NCI-H345 treated with DMSO at 0.1 percent for 48 hours (cell line): ENCODE measurements around the gene SKA3.
"Not testable (repeated sequence)": the region's sequence is repeated elsewhere in the genome, so short reads cannot be mapped to it uniquely, and the experiment has no call there.

ENCODE experiments used
- DNase-seq: peaks from one replicate; lab custom pipeline; 2025; ENCODE audit not compliant: unreplicated experiment; lab: John Stamatoyannopoulos, UW

Gene SKA3

GRCh38 chr13:21171420-21171819 is 4.9 kb downstream of the SKA3 start:
- DNase-seq = no peak

- not testable (repeated sequence) for DNase-seq
These were observed 10.7 kb downstream of the SKA3 start for GRCh38 chr13:21165606-21166005.

GRCh38 chr13:21164631-21165030 is 11.7 kb downstream of the SKA3 start:
- DNase-seq = no peak

- DNase-seq = no peak
These were observed 24.0 kb downstream of the SKA3 start for GRCh38 chr13:21152251-21152899.

DNA sequence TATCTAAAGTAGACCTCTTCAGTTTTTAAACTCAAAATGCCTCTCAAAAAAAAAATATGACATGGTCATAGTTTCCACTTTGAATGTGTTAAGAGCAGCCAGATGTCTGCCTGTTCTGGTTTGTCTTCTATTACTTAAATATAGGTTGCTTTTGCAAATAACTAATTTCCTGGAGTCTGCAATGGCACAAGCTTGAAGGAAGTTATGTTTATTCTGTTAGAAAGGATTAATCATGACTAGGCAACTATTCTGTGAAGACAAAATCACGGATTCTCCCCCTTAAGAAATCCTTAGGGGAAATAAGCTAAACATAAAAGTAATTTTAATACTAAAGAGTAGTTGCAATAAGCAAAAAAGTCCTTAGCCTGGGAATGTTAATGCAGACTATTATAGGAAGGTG is 26.3 kb downstream of the SKA3 start:
- DNase-seq = no peak

DNA sequence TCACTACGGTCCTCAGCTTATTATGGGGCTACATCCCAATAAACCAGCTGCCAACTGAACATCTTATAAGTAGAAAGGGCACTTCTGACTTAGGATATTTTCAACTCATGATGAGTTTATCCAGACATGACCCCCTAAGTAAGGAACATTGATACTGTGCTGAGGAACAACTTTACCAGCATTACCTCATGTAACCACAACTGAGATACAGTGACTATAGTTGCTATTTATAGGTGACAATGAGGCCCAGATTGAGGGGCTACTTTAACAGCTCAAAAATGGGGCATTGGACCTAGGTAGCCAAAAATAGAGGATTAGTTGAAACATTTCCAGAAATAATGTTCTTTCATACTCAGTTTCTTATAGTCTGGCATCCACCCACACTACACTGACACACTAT is 26.8 kb downstream of the SKA3 start:
- DNase-seq = no peak

- DNase-seq = no peak
These were observed 27.6 kb downstream of the SKA3 start for GRCh38 chr13:21148557-21149258.

- no peak for DNase-seq
These were observed 28.5 kb downstream of the SKA3 start for GRCh38 chr13:21147827-21148226.

DNA sequence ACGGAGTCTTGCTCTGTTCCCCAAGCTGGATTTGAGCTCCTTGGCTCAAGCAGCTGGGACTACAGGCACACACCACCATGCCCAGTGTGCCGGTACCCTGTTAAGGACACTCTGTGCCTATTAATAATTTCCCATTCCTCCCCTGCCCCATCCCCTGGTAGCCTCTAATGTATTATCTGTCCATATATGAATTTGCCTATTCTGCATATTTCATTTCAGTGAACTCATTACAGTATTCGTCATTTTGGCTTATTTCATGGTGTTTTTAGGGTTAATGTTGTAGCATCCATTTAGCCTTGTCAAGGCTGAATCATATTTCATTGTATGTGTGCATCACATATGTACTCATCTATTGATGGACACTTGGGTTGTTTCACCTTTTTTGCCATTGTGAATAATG is 33.6 kb downstream of the SKA3 start:
- DNase-seq = no peak

GRCh38 chr13:21139374-21139773 is 37.0 kb downstream of the SKA3 start:
- no peak for DNase-seq

DNA sequence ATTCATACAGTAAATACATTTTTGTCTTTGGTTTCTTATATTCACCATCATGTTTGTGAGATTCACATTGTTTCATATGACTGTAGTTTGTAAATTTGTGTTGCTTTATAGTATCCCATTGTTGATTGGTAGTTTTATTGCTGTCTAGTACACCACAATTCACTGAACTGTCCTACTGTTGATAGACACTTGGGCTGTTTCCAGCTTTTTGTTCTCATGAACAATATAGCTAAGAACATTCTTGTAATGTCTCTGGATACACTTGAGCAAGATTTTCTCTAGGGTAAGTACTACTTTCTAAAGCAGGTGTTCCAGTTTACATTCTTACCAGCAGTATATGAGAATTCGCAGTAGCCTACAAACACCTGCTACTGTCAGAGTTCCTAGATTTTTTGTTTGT is 37.8 kb downstream of the SKA3 start:
- DNase-seq = no peak

DNA sequence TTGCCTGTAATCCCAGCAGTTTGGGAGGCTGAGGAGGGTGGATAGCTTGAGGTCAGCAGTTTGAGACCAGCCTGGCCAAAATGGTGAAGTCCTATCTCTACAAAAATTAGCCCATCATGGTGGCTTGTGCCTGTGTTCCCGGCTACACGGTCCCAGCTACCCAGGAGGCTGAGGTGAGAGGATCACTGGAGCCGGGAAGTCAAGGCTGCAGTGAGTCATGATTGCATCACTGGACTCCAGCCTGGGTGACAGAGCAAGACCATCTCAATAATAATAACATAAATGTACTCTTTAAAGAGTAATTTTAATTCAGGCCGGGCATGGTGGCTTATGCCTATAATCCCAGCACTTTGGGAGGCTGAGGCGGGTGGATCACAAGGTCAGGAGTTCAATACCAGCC is 38.7 kb downstream of the SKA3 start:
- no peak for DNase-seq

DNA sequence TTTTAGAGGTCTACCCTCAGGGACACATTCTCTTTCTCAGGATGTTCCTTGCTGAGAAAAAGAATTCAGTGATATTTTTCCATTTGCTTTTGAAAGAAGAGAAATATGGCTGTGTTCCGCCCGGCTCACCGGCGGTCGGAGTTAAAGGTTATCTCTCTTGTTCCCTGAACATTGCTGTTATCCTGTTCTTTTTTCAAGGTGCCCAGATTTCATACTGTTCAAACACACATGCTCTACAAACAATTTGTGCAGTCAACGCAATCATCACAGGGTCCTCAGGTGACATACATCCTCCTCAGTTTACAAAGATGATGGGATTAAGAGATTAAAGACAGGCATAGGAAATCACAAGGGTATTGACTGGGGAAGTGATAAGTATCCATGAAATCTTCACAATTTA is 40.5 kb downstream of the SKA3 start:
- DNase-seq = not testable (repeated sequence)

GRCh38 chr13:21134475-21134874 is 41.9 kb downstream of the SKA3 start:
- DNase-seq = no peak

- DNase-seq = no peak
These were observed 43.3 kb downstream of the SKA3 start for GRCh38 chr13:21133077-21133476.

DNA sequence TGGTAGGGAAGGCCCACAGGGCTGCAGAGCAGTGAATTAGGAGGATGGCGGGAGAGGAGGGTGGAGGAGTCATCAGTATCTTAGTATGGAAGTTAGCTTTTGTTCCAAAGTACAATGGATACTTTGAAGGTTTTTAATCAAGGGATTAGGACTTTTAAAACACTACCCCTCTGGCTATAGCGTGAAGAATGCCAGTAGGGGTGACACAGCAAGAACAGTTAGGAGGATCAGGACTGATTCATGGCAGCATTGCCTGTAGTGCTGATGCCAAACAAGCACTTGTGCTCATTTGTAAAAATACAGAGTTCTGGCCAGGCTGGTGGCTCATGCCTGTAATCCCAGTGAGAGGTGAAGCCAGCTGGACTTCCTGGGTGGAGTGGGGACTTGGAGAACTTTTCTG is 46.2 kb downstream of the SKA3 start:
- no peak for DNase-seq

GRCh38 chr13:21124852-21125251 is 51.5 kb downstream of the SKA3 start:
- DNase-seq = peak; percentile 82

- no peak for DNase-seq
These were observed 52.4 kb downstream of the SKA3 start for GRCh38 chr13:21123956-21124355.

DNA sequence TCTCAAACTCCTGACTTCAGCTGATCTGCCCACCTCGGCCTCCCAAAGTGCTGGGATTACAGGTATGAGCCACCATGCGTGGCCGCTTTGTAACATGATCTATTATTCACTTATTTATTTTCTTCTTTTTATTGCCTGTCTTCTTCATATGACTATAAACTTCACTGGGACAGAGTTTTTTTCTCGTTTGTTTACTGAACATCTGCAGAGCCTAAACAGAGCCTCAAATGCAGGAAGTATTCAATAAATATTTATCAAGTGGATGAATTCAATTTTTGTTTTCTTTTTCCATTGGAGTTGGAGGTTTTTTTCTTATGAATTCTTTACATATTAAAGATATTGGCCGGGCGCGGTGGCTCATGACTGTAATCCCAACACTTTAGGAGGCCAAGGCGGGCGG is 54.7 kb downstream of the SKA3 start:
- DNase-seq = no peak

GRCh38 chr13:21120191-21120590 is 56.2 kb downstream of the SKA3 start:
- no peak for DNase-seq

- DNase-seq = no peak
These were observed 56.8 kb downstream of the SKA3 start for GRCh38 chr13:21119526-21119925.

DNA sequence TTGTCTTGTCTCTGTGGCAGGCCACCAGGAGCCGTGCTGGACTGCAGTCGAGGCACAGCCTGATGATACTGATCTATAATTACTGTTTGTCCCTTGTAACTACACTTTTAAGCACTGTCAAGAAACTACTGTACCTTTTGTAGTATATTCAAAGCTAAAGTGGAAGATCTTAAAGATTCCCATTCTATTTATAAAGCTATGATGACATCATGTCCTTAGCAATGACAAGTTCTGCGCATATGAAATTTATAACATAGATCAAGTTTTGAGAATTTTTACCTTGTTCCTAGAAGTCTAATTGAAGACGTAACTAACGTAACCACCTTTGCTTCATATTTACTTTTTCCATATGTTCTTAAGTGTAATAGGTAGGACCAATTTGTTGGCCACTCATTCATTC is 58.2 kb downstream of the SKA3 start:
- DNase-seq = no peak
